SK-N-SH treated with all-trans-retinoic acid at 6 μM for 48 hours (cell line): Measurements from ENCODE around the gene GRM3.

Experiments
- ATAC-seq: fragments of 200-7000 bp; cut with Tn5 transposase; 3 replicates; pipeline ENCODE4 v1.9.1; 2020; ENCODE audit warnings: mild to moderate bottlenecking, moderate library complexity
- ARNTL ChIP-seq: fragments of 450-650 bp; formaldehyde crosslinking; IDR thresholded peaks from 2 replicates; pipeline ENCODE4 v1.5.0; 2020; ENCODE audit warnings: low read depth, mild to moderate bottlenecking, moderate library complexity, borderline replicate concordance
- BACH2 ChIP-seq: fragments of 250-450 bp; sonication (Bioruptor Pico); IDR thresholded peaks from 2 replicates; pipeline ENCODE4 v1.9.0; 2021; ENCODE audit warnings: mild to moderate bottlenecking, borderline replicate concordance
- CREB5 ChIP-seq: fragments of 250-450 bp; sonication (Bioruptor Pico); IDR thresholded peaks from 2 replicates; pipeline ENCODE4 v1.5.1; 2020; ENCODE audit warnings: low read depth, mild to moderate bottlenecking, moderate library complexity
- CSDC2 ChIP-seq: fragments of 250-450 bp; sonication (Bioruptor Pico); IDR thresholded peaks from 2 replicates; pipeline ENCODE4 v1.5.0; 2020; ENCODE audit warnings: mild to moderate bottlenecking, moderate library complexity
- CSRNP3 ChIP-seq: fragments of 250-450 bp; sonication (Bioruptor Pico); IDR thresholded peaks from 2 replicates; pipeline ENCODE4 v1.5.1; 2021; ENCODE audit warnings: mild to moderate bottlenecking, moderate library complexity
- ESRRG ChIP-seq: fragments of 250-450 bp; sonication (Bioruptor Pico); IDR thresholded peaks from 2 replicates; pipeline ENCODE4 v1.6.1; 2021; ENCODE audit warnings: mild to moderate bottlenecking
- GLIS3 ChIP-seq: fragments of 250-450 bp; sonication (Bioruptor Pico); IDR thresholded peaks from 2 replicates; pipeline ENCODE4 v1.5.0; 2020; ENCODE audit warnings: mild to moderate bottlenecking, moderate library complexity
- ISL1 ChIP-seq: fragments of 250-450 bp; sonication (Bioruptor Pico); IDR thresholded peaks from 2 replicates; pipeline ENCODE4 v2.1.2; 2022; ENCODE audit warnings: mild to moderate bottlenecking, moderate library complexity
- OSR1 ChIP-seq: fragments of 250-450 bp; sonication (Bioruptor Pico); IDR thresholded peaks from 2 replicates; pipeline ENCODE4 v1.8.0; 2022; ENCODE audit warnings: moderate library complexity, mild to moderate bottlenecking, inconsistent platforms
- PATZ1 ChIP-seq: fragments of 250-450 bp; sonication (Bioruptor Pico); IDR thresholded peaks from 2 replicates; pipeline ENCODE4 v1.8.0; 2020; ENCODE audit warnings: mild to moderate bottlenecking, moderate library complexity, borderline replicate concordance
- POU6F1 ChIP-seq: fragments of 250-450 bp; sonication (Bioruptor Pico); IDR thresholded peaks from 2 replicates; pipeline ENCODE4 v1.8.0; 2021; ENCODE audit warnings: low read depth, mild to moderate bottlenecking, moderate library complexity, borderline replicate concordance
- PPARA ChIP-seq: fragments of 250-450 bp; sonication (Bioruptor Pico); IDR thresholded peaks from 2 replicates; pipeline ENCODE4 v1.5.0; 2020; ENCODE audit warnings: mild to moderate bottlenecking, borderline replicate concordance
- RARB ChIP-seq: fragments of 250-450 bp; sonication (Bioruptor Pico); IDR thresholded peaks from 2 replicates; pipeline ENCODE4 v1.8.0; 2021; ENCODE audit warnings: mild to moderate bottlenecking, moderate library complexity
- SNAI2 ChIP-seq: fragments of 250-450 bp; sonication (Bioruptor Pico); IDR thresholded peaks from 2 replicates; pipeline ENCODE4 v1.5.0; 2020; ENCODE audit warnings: mild to moderate bottlenecking, moderate library complexity
- TCF4 ChIP-seq: fragments of 250-450 bp; sonication (Bioruptor Pico); IDR thresholded peaks from 2 replicates; pipeline ENCODE4 v1.8.0; 2021; ENCODE audit warnings: mild to moderate bottlenecking, moderate library complexity, borderline replicate concordance
- TOX ChIP-seq: fragments of 250-450 bp; sonication (Bioruptor Pico); IDR thresholded peaks from 2 replicates; pipeline ENCODE4 v1.8.0; 2021; ENCODE audit warnings: mild to moderate bottlenecking, moderate library complexity, borderline replicate concordance
- TSHZ2 ChIP-seq: fragments of 250-450 bp; sonication (Bioruptor Pico); IDR thresholded peaks from 2 replicates; pipeline ENCODE4 v1.5.0; 2020; ENCODE audit warnings: mild to moderate bottlenecking, moderate library complexity
- ZC3H10 ChIP-seq: fragments of 250-450 bp; sonication (Bioruptor Pico); IDR thresholded peaks from 2 replicates; pipeline ENCODE4 v1.5.1; 2021; ENCODE audit warnings: mild to moderate bottlenecking, moderate library complexity
- ZFP30 ChIP-seq: fragments of 450-650 bp; formaldehyde crosslinking; IDR thresholded peaks from 2 replicates; pipeline ENCODE4 v1.5.0; 2022; ENCODE audit warnings: mild to moderate bottlenecking, moderate library complexity
- ZNF70 ChIP-seq: fragments of 450-650 bp; formaldehyde crosslinking; IDR thresholded peaks from 2 replicates; pipeline ENCODE4 v1.5.0; 2020; ENCODE audit warnings: mild to moderate bottlenecking, moderate library complexity
- ZNF8 ChIP-seq: fragments of 450-650 bp; formaldehyde crosslinking; IDR thresholded peaks from 2 replicates; pipeline ENCODE4 v1.5.0; 2020; ENCODE audit warnings: mild to moderate bottlenecking, moderate library complexity

The GRM3 gene

GRCh38 chr7:86908948-86909347 lies 265.2 kb downstream of the GRM3 start:
- no peak for ATAC-seq
- TF ChIP-seq RARB (CRISPR knock-in tag) (no peak), ARNTL (CRISPR knock-in tag) (no peak), ESRRG (CRISPR knock-in tag) (no peak), ISL1 (no peak), PPARA (CRISPR knock-in tag) (no peak), PATZ1 (CRISPR knock-in tag) (no peak), OSR1 (CRISPR knock-in tag) (no peak), ZFP30 (CRISPR knock-in tag) (no peak), ZNF8 (CRISPR knock-in tag) (no peak), ZNF70 (CRISPR knock-in tag) (no peak), TCF4 (CRISPR knock-in tag) (no peak), TOX (CRISPR knock-in tag) (no peak), CSRNP3 (no peak), GLIS3 (CRISPR knock-in tag) (no peak), CREB5 (CRISPR knock-in tag) (no peak), SNAI2 (no peak), CSDC2 (CRISPR knock-in tag) (no peak), TSHZ2 (CRISPR knock-in tag) (no peak), POU6F1 (CRISPR knock-in tag) (no peak)

- no peak for TF ChIP-seq ISL1
- TF ChIP-seq ZFP30 (CRISPR knock-in tag), result no peak
- no peak for TF ChIP-seq ZC3H10 (CRISPR knock-in tag)
- no peak for TF ChIP-seq BACH2
- TF ChIP-seq ESRRG (CRISPR knock-in tag), result no peak
- no peak for TF ChIP-seq CSDC2 (CRISPR knock-in tag)
- no peak for TF ChIP-seq OSR1 (CRISPR knock-in tag)
- no peak for TF ChIP-seq PATZ1 (CRISPR knock-in tag)
- no peak for TF ChIP-seq RARB (CRISPR knock-in tag)
- ATAC-seq, result no peak
These were observed 267.9 kb downstream of the GRM3 start for GRCh38 chr7:86911659-86912058.
